NCI-H510A (cell line): ENCODE measurements around the gene TICAM2.
A peak's percentile ranks its signal among the peaks of the same experiment; 100 is the strongest.
"Not testable (repeated sequence)": the region's sequence is repeated elsewhere in the genome, so short reads cannot be mapped to it uniquely, and the experiment has no call there.

ENCODE experiments used
- DNase-seq: peaks from one replicate; lab custom pipeline; 2025; lab: John Stamatoyannopoulos, UW

The TICAM2 gene

GRCh38 chr5:115601701-115602590 lies at the start of gene TICAM2:
TSS of gene TICAM2 (minus strand) at chr5:115602479. CDS start at chr5:115581256, 21,223 bp downstream.
- DNase-seq: no peak

GRCh38 chr5:115649541-115649940 lies 47.3 kb upstream of the TICAM2 start:
- no peak for DNase-seq

- no peak for DNase-seq
These were observed 45.8 kb upstream of the TICAM2 start for GRCh38 chr5:115648056-115648455.

GRCh38 chr5:115645386-115645785 lies 43.1 kb upstream of the TICAM2 start:
- DNase-seq: not testable (repeated sequence)

- DNase-seq: no peak
These were observed 41.8 kb upstream of the TICAM2 start for GRCh38 chr5:115644046-115644445.

- DNase-seq: no peak
These were observed 39.7 kb upstream of the TICAM2 start for GRCh38 chr5:115641948-115642347.

GRCh38 chr5:115640274-115640673 lies 38.0 kb upstream of the TICAM2 start:
- DNase-seq: no peak

- DNase-seq: no peak
These were observed 37.1 kb upstream of the TICAM2 start for GRCh38 chr5:115639377-115639776.

- DNase-seq: no peak
These were observed 35.2 kb upstream of the TICAM2 start for GRCh38 chr5:115637507-115637906.

- no peak for DNase-seq
These were observed 33.7 kb upstream of the TICAM2 start for GRCh38 chr5:115636008-115636407.

- peak; percentile 5 for DNase-seq
These were observed 32.3 kb upstream of the TICAM2 start for GRCh38 chr5:115634343-115635132.

- no peak for DNase-seq
These were observed 27.6 kb upstream of the TICAM2 start for GRCh38 chr5:115629903-115630302.

GRCh38 chr5:115627295-115627865 lies 25.1 kb upstream of the TICAM2 start:
- no peak for DNase-seq

- DNase-seq: no peak
These were observed 24.2 kb upstream of the TICAM2 start for GRCh38 chr5:115626445-115626823.

GRCh38 chr5:115625579-115626444 lies 23.5 kb upstream of the TICAM2 start, which contains the start of gene TMED7:
TSS of gene TMED7 (minus strand) at chr5:115626036. CDS start at chr5:115625792, 244 bp downstream.
- peak; percentile 81 for DNase-seq

- no peak for DNase-seq
These were observed 22.7 kb upstream of the TICAM2 start for GRCh38 chr5:115624994-115625393.

- no peak for DNase-seq
These were observed 21.4 kb upstream of the TICAM2 start for GRCh38 chr5:115623658-115624057.

- no peak for DNase-seq
These were observed 19.2 kb upstream of the TICAM2 start for GRCh38 chr5:115621365-115621900.

- DNase-seq: no peak
These were observed 14.6 kb upstream of the TICAM2 start for GRCh38 chr5:115616892-115617291.

- DNase-seq: no peak
These were observed 14.2 kb upstream of the TICAM2 start for GRCh38 chr5:115616472-115616871.

- DNase-seq: no peak
These were observed 9.6 kb upstream of the TICAM2 start for GRCh38 chr5:115611873-115612272.
